ENCODE results near the gene ZNF428.
"Not testable (repeated sequence)": the region's sequence is repeated elsewhere in the genome, so short reads cannot be mapped to it uniquely, and the experiment has no call there.

GRCh38 chr19:43650276-43650675 lies 30.8 kb upstream of the ZNF428 start:
- TF ChIP-seq CTCF (IDR thresholded peaks at IDR 0.05 in 4 of 5, conservative IDR thresholded peaks at IDR 0.05 in 1 of 5); POLR2A (IDR thresholded peaks at IDR 0.05): not testable (repeated sequence)

Data from gastrocnemius medialis (tissue), 4 donors.